Ovary (tissue), 3 donors: ENCODE data around the gene NOC4L.

ENCODE experiments used
- CTCF ChIP-seq, 3 donors: fragments of 450-650 bp in 2 of 3; fragments of 200-600 bp in 1 of 3; IDR thresholded peaks; one replicate each; pipeline versions ENCODE4 v1.5.1 to v1.8.0; 2016 to 2022; ENCODE audit warnings: antibody characterized with exemption in 3 of 3, mild to moderate bottlenecking in 1 of 3
- EP300 ChIP-seq: sonication (generic); formaldehyde crosslinking; IDR thresholded peaks from one replicate; pipeline ENCODE4 v1.6.1; 2017; ENCODE audit warnings: antibody characterized with exemption
- POLR2A ChIP-seq: fragments of 450-650 bp; IDR thresholded peaks from one replicate; pipeline ENCODE4 v1.6.1; 2017; ENCODE audit warnings: antibody characterized with exemption, mild to moderate bottlenecking, moderate library complexity
- donor health status: DM: no; HTN: no; CAD: no.

GRCh38 chr12:132165584-132165983 lies 21.3 kb downstream of the NOC4L start:
- TF ChIP-seq CTCF (IDR thresholded peaks at IDR 0.05): no peak
- no peak for TF ChIP-seq POLR2A
- no peak for TF ChIP-seq EP300
